GM13977 (cell line): ENCODE data around the gene KDM5C.

ENCODE experiments used
- DNase-seq: peaks from one replicate; pipeline ENCODE4 v3.0.0; 2012; ENCODE audit warnings: low spot score
- in situ Hi-C: fragments of 300-500 bp; cut with MboI; formaldehyde crosslinking; loops from one replicate; pipeline ENCODE4 v1.12.0; 2022; ENCODE audit warnings: low sequenced_read_pairs, low pct_unique_long_range_greater_than_20kb, mixed read lengths, inconsistent platforms; ENCODE audit not compliant: unreplicated experiment
- TF ChIP-seq, protein P1 (sequence below): IDR thresholded peaks from 2 replicates; pipeline ENCODE4 v1.5.1; 2012; ENCODE audit warnings: mild to moderate bottlenecking, control low read depth; ENCODE audit not compliant: insufficient read depth; ENCODE audit errors: extremely low read depth, missing control alignments

Gene KDM5C

DNA sequence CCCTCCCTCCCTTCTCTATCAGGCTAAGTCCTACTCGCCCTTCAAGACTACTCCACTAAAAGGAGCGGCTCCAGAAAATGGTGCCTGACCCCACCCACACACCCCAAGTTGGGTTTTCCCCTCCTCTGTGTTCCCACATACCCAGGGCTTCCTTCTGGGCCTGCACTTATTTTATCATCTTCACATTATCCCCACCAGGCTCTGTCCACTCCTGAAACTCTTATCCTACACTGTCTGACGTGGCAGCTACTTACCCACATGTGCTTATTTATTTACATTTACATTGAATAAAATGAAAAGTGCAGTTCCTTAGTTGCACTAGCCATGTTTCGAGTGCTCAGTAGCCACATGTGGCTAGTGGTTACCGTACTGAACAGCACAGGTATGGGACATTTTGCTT, 5.1 kb upstream of the KDM5C start:
- TF ChIP-seq, protein P1, sequence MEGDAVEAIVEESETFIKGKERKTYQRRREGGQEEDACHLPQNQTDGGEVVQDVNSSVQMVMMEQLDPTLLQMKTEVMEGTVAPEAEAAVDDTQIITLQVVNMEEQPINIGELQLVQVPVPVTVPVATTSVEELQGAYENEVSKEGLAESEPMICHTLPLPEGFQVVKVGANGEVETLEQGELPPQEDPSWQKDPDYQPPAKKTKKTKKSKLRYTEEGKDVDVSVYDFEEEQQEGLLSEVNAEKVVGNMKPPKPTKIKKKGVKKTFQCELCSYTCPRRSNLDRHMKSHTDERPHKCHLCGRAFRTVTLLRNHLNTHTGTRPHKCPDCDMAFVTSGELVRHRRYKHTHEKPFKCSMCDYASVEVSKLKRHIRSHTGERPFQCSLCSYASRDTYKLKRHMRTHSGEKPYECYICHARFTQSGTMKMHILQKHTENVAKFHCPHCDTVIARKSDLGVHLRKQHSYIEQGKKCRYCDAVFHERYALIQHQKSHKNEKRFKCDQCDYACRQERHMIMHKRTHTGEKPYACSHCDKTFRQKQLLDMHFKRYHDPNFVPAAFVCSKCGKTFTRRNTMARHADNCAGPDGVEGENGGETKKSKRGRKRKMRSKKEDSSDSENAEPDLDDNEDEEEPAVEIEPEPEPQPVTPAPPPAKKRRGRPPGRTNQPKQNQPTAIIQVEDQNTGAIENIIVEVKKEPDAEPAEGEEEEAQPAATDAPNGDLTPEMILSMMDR = no peak
- in situ Hi-C loops = no loop called here
- DNase-seq = no peak

DNA sequence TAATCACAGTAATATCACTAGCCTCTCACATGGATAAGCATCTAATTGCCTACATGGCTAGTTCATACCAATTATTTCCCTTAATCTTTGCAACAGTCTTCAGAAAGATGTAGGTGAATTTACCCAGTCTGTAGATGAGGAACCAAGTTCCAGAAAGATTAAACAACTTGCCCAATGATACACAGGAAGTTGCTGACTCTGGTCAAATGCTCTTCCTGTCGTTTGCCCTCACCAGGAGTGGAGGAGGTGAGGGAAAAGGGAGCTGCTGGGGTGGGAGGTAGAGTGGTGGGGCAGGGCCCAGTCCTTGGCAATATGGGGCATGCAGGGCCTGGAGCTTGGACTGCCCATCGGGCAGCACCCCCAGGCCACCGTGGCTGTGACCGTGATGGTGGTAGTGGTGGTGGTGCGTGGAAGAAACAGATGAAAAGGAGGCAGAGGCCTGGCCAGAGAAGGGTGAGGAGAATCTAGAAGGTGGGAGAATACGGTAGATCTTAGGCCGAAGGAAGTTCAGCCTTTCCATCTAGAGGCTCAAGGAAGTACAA, 2.3 kb upstream of the KDM5C start:
- DNase-seq = no peak
- in situ Hi-C loops = no loop called here
- TF ChIP-seq, protein P1 = no peak

DNA sequence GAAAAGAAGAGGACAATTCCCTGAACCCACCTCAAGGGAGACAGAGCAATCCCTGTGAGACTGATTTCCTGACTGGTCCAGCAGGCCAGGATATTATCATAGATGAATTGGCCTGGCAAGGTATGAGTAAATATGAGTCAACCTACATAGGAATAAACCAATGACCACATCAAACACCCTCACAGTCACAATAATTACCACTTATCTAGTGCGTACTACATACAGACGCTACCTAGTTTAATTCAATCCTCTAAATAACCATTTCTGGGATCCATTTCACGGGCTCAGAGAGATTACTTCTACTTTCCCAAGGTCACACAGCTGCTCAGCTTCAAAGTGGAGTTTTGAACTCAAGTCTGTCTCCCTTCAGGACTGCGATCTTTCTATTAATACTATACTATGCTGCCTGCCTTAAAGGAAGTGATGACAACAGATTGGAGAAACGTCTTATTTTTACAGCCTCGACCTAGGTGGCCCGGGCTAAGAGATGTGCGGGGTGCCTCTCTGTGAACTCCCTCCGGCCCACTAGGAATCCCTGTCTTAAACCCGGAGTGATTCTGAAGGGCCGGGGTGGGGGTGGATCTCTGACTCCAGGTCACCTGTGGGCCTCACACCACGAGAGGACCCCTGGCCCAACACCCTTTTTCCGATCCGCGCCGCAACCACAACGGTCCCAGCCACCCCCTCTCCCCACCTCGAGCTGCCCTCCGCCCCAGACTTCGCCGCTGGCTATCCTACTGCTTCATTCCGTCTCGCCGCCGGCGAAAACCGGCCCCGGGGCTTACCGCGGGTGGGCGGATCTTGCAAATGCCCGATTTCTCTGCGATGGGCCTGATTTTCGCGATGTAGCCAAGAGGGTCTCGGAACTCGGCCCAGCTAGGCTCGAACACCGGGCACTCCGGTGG, 800 bp downstream of the KDM5C start:
- in situ Hi-C loops = no loop called here
- DNase-seq = peak; percentile 39
- TF ChIP-seq, protein P1 = no peak

DNA sequence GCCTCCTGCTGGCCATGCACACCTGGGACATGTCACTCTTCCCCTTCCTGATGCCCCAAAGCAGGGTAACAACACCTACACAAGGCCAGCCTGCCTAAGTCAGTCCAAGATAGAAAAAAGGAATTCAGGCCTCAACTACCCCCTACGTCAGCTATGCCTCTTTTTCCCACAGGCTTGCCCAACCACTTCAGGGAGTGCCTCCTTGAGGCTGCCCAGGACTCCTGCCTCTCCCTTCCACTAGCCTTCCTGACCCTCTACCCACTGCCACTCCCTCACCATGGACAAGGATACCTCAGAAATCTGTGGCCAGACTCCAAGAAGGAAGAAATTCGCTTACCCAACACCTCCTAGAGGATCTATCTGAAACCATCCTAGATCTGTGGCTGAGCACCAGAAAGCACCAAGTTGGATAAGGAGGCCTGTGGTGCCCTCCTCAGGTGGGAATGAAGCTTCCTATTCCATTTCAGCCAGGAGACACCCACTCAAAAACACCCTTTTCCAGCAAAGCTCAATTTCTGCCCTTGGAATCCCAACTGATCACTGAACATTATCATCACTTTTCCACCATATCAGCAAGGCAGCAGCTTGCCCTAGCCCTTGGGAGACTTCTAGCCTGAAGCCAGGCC, 1.8 kb downstream of the KDM5C start:
- in situ Hi-C loops = no loop called here
- TF ChIP-seq, protein P1 = no peak
- DNase-seq = no peak

DNA sequence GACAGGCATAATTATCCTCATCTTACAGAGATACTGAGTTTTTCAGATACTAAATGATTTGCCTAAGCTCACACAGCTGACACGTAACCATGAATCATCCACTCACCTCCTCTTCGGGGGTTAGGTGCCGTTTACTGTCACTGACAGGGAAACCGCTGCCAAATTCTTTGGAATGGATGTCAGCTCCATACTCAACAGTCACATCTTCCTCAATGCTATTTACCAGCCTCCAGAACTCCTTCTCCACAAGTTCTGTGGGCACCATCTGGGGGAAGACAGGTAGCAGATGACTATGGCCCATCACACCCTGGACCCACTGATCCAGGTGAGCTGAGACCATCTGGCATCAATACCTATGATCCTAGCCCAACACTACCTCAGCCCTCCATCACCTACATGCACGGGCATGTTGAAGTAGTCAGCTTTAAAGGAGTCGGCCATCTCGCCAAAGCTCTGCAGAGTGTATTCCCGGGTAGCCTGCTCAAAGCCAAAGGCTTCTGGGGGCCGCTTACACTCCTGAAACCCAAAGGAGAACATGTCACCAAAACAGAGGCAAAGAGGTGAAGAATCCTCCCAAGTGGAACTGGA, 13.5 kb downstream of the KDM5C start:
- no peak for DNase-seq

DNA sequence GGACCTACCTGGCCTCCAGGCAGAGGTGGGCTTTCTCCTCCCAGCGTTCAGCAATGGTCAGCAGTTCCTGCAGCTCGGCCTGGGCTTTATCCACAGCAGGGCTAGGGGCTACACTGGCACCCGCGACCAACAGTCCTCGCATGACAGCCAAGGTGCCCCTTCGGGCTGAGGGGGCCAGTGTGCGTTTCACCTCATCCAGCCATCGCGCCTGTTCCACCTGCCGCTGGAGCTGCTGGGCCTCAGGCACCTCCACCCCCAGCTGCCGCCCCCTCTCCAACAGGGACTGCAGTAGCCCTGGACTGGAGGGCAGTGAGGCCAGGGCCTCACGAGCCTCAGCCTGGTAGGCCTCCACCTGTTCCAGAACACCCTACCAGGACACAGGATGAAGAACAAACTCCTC, 28.3 kb downstream of the KDM5C start:
- TF ChIP-seq, protein P1 = no peak
- in situ Hi-C loops = no loop called here
- DNase-seq = no peak

More for the DNA sequence above, 13.5 kb downstream of the KDM5C start:
- TF ChIP-seq, protein P1 = no peak
- in situ Hi-C loops = no loop called here
